Liver (tissue), 9 donors: ENCODE results near the gene DLEC1. TPM values are rescaled to one million over a fixed set of nuclear protein-coding genes. Genes with fewer than 3 reads are reported as not detected.

Source experiments
- DNase-seq: peaks from one replicate; pipeline ENCODE4 v3.0.0-alpha.2; 2017; ENCODE audit warnings: low spot score
- H3K27ac ChIP-seq, 2 donors: one replicate each; pipeline ENCODE4 v1.7.0; 2013; ENCODE audit warnings: inconsistent platforms in 2 of 2, low read length in 2 of 2, control low read depth in 1 of 2, low read depth in 1 of 2, mild to moderate bottlenecking in 1 of 2
- H3K27me3 ChIP-seq, 4 donors: one replicate each; pipeline versions ENCODE4 v1.6.1 to v1.7.0; 2013; ENCODE audit warnings: low read length in 3 of 4, inconsistent platforms in 1 of 4, mild to moderate bottlenecking in 1 of 4, moderate library complexity in 1 of 4; ENCODE audit not compliant: control insufficient read depth in 4 of 4, insufficient read depth in 4 of 4
- H3K36me3 ChIP-seq, 4 donors: one replicate each; pipeline versions ENCODE4 v1.6.1 to v1.7.0; 2013; ENCODE audit warnings: low read length in 3 of 4, mild to moderate bottlenecking in 3 of 4, low read depth in 1 of 4, moderate library complexity in 1 of 4; ENCODE audit not compliant: control insufficient read depth in 4 of 4, insufficient read depth in 3 of 4
- H3K4me1 ChIP-seq, 4 donors: one replicate each; pipeline versions ENCODE4 v1.6.1 to v1.7.0; 2013; ENCODE audit warnings: low read length in 3 of 4, mild to moderate bottlenecking in 3 of 4, moderate library complexity in 1 of 4; ENCODE audit not compliant: control insufficient read depth in 4 of 4, insufficient read depth in 4 of 4
- H3K4me3 ChIP-seq, 3 donors: one replicate each; pipeline versions ENCODE4 v1.6.1 to v1.7.0; 2013; ENCODE audit warnings: low read length in 3 of 3, control low read depth in 1 of 3, low read depth in 1 of 3, mild to moderate bottlenecking in 1 of 3
- H3K9ac ChIP-seq, 2 donors: one replicate each; pipeline ENCODE4 v1.7.0; 2013; ENCODE audit warnings: low read length in 2 of 2, mild to moderate bottlenecking in 2 of 2, moderate library complexity in 2 of 2, control low read depth in 1 of 2, low read depth in 1 of 2
- H3K9me3 ChIP-seq, 4 donors: one replicate each; pipeline versions ENCODE4 v1.6.1 to v1.7.0; 2013; ENCODE audit warnings: low read length in 3 of 4; ENCODE audit not compliant: control insufficient read depth in 4 of 4
- ATF3 ChIP-seq: IDR thresholded peaks from 2 replicates; pipeline ENCODE4 v1.6.1; 2016; ENCODE audit warnings: antibody characterized with exemption
- CTCF ChIP-seq: fragments of 150-350 bp; IDR thresholded peaks from 2 replicates; pipeline ENCODE4 v1.5.1; 2017; ENCODE audit warnings: improper control_type of control experiment, low read depth, low read length; ENCODE audit not compliant: missing input control
- EGR1 ChIP-seq, 2 donors: IDR thresholded peaks; 2 replicates each; pipeline ENCODE4 v1.6.1; 2016 to 2018; ENCODE audit warnings: antibody characterized with exemption in 2 of 2, low read depth in 2 of 2
- FOXA1 ChIP-seq: IDR thresholded peaks from 2 replicates; pipeline ENCODE4 v1.6.1; 2016; ENCODE audit warnings: antibody characterized with exemption
- FOXA2 ChIP-seq: IDR thresholded peaks from 2 replicates; pipeline ENCODE4 v1.6.1; 2016; ENCODE audit warnings: antibody characterized with exemption
- GABPA ChIP-seq, 2 donors: IDR thresholded peaks in 1 of 2; conservative IDR thresholded peaks in 1 of 2; 2 replicates each; pipeline ENCODE4 v1.6.1; 2016; ENCODE audit warnings: antibody characterized with exemption in 2 of 2, mild to moderate bottlenecking in 1 of 2, moderate library complexity in 1 of 2
- HNF4A ChIP-seq, 2 donors: conservative IDR thresholded peaks; 2 replicates each; pipeline ENCODE4 v1.6.1; 2016; ENCODE audit warnings: antibody characterized with exemption in 2 of 2, mild to moderate bottlenecking in 2 of 2
- HNF4G ChIP-seq: IDR thresholded peaks from 2 replicates; pipeline ENCODE4 v1.6.1; 2016; ENCODE audit warnings: antibody characterized with exemption
- JUND ChIP-seq, 2 donors: IDR thresholded peaks; 2 replicates each; pipeline ENCODE4 v1.6.1; 2016; ENCODE audit warnings: antibody characterized with exemption in 2 of 2
- NR2F2 ChIP-seq: IDR thresholded peaks from 2 replicates; pipeline ENCODE4 v1.6.1; 2016; ENCODE audit warnings: antibody characterized with exemption
- RAD21 ChIP-seq, 2 donors: IDR thresholded peaks; 2 replicates each; pipeline ENCODE4 v1.6.1; 2016; ENCODE audit warnings: antibody characterized with exemption in 2 of 2, mild to moderate bottlenecking in 2 of 2
- REST ChIP-seq: IDR thresholded peaks from 2 replicates; pipeline ENCODE4 v1.6.1; 2016; ENCODE audit warnings: antibody characterized with exemption, mild to moderate bottlenecking
- RXRA ChIP-seq, 2 donors: IDR thresholded peaks; 2 replicates each; pipeline ENCODE4 v1.6.1; 2017 to 2018; ENCODE audit warnings: antibody characterized with exemption in 2 of 2, mild to moderate bottlenecking in 1 of 2
- SP1 ChIP-seq: IDR thresholded peaks from 2 replicates; pipeline ENCODE4 v1.6.1; 2018; ENCODE audit warnings: antibody characterized with exemption, mild to moderate bottlenecking
- TAF1 ChIP-seq: conservative IDR thresholded peaks from 2 replicates; pipeline ENCODE4 v1.6.1; 2016; ENCODE audit warnings: antibody characterized with exemption, mild to moderate bottlenecking
- YY1 ChIP-seq: IDR thresholded peaks from 2 replicates; pipeline ENCODE4 v1.6.1; 2016; ENCODE audit warnings: antibody characterized with exemption, mild to moderate bottlenecking
- ZBTB33 ChIP-seq: IDR thresholded peaks from 2 replicates; pipeline ENCODE4 v1.6.1; 2016; ENCODE audit warnings: antibody characterized with exemption
- WGBS: extraction: QIAGEN DNeasy Blood & Tissue Kit; methylation state at CpG from one replicate; pipeline ENCODE4 v1.1.7; 2013; 5-methylcytosine and 5-hydroxymethylcytosine counted together
- polyA plus RNA-seq, 2 donors: library from polyadenylated mRNA; stranded (reverse) in 1 of 2; unstranded in 1 of 2; fragments of 200-250 nt in 1 of 2; fragments of >200 nt in 1 of 2; fragmentation: Nextera tagmentation in 1 of 2; extraction: Ambion mirVana in 1 of 2; gene quantifications; one replicate each; pipeline versions ENCODE4 v1.2.1 to v1.2.3, GENCODE V29; 2013 to 2015
- total RNA-seq, 2 donors: library from RNA; depleted of rRNA; stranded (reverse); fragments of >200 nt; gene quantifications; one replicate each; pipeline ENCODE4 v1.2.3, GENCODE V29; 2014
- TF ChIP-seq, protein P1 (sequence below): IDR thresholded peaks from 2 replicates; pipeline ENCODE4 v1.6.1; 2016; ENCODE audit warnings: antibody characterized with exemption
- donor health status: healthy.
- donor health status: healthy.
- donor health status: healthy.
- donor health status: healthy.
- donor health status: healthy.

DLEC1 gene
- total and polyA plus RNA-seq, 4 donors, result 0.09 to 0.63 (median 0.30) TPM

DNA sequence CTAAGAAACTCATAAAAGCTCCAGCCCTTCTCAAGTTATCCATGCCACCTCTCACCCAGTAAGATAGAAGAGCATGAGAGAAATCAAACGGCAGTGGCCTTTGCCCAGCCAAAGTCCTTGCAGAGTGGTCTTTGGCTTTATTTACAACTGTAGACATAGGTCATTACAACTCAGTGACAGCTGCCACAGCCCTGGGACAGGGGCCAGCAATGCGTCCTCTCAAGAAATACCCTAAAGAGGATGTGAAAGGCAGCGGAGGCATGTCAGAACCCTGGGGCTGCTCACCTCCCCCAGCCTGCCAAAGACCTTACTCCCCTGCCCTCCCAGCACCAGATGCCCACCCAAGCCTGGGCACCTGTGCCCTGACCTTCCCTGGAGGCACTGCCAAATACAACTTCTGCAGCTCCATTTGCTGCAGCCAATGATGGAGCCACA is 91.6 kb downstream of the DLEC1 start:
- Histone ChIP-seq H3K27me3 (no peaks in the 10 kb centered on the region), H3K9me3 (no peaks in the 10 kb centered on the region), H3K27ac (peak overlapping the region; percentile 77 to 84), H3K4me1 (peaks cover 23 to 91% (median 75%) of the 10 kb centered on the region in 4 donors), H3K9ac (no peak overlapping the region), H3K36me3 (peaks cover 18 to 53% (median 45%) of the 10 kb centered on the region in 4 donors), H3K4me3 (no peak overlapping the region)
- 33% methylated on average over 3 of the region's 3 CpGs for WGBS
- TF ChIP-seq FOXA2 (peak; percentile 91), ZBTB33 (peak; percentile 83), HNF4A (conservative IDR thresholded peaks at IDR 0.05) (peak; percentile 99 to 100), RAD21 (IDR thresholded peaks at IDR 0.05) (peak; percentile 13 to 19), ATF3 (no peak), JUND (IDR thresholded peaks at IDR 0.05) (peak; percentile 72 to 97), NR2F2 (peak; percentile 19), EGR1 (IDR thresholded peaks at IDR 0.05; ENCODE audit: low read depth in 2 of 2) (no peak), CTCF (no peak), REST (peak; percentile 78), TAF1 (no peak), FOXA1 (peak; percentile 81), RXRA (IDR thresholded peaks at IDR 0.05) (peak; percentile 94 to 99), SP1 (peak; percentile 99), HNF4G (peak; percentile 97), YY1 (peak; percentile 78), GABPA (IDR thresholded peaks at IDR 0.05 in 1 of 2, conservative IDR thresholded peaks at IDR 0.05 in 1 of 2) (peak in 1 of 2 donors; percentile 13)
- TF ChIP-seq, protein P1, sequence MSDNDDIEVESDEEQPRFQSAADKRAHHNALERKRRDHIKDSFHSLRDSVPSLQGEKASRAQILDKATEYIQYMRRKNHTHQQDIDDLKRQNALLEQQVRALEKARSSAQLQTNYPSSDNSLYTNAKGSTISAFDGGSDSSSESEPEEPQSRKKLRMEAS, result peak; percentile 84
- peak; percentile 59 for DNase-seq
